Ascending aorta (tissue), 2 donors: ENCODE data around the gene SRSF6. TPM values are rescaled to one million over a fixed set of nuclear protein-coding genes. Genes with fewer than 3 reads are reported as not detected.
A peak's percentile ranks its signal among the peaks of the same experiment; 100 is the strongest.
"Not testable (repeated sequence)": the region's sequence is repeated elsewhere in the genome, so short reads cannot be mapped to it uniquely, and the experiment has no call there.

Experiments used
- DNase-seq, 2 donors: peaks; one replicate each; pipeline ENCODE4 v3.0.0-alpha.2; 2019; ENCODE audit warnings: low spot score in 2 of 2
- H3K27ac ChIP-seq, 2 donors: fragments of 200-600 bp; sonication (generic); one replicate each; pipeline ENCODE4 v1.5.1; 2016 to 2017; ENCODE audit warnings: mild to moderate bottlenecking in 1 of 2
- H3K27me3 ChIP-seq: fragments of 200-600 bp; sonication (generic); one replicate; pipeline ENCODE4 v1.5.1; 2017
- H3K36me3 ChIP-seq, 2 donors: fragments of 200-600 bp; sonication (generic); one replicate each; pipeline ENCODE4 v1.5.1; 2016
- H3K4me1 ChIP-seq, 2 donors: fragments of 200-600 bp; sonication (generic); one replicate each; pipeline ENCODE4 v1.5.1; 2016 to 2017; ENCODE audit warnings: mild to moderate bottlenecking in 1 of 2
- H3K4me3 ChIP-seq, 2 donors: fragments of 200-600 bp; sonication (generic); one replicate each; pipeline ENCODE4 v1.5.1; 2016 to 2017; ENCODE audit warnings: mild to moderate bottlenecking in 1 of 2
- H3K9me3 ChIP-seq, 2 donors: fragments of 200-600 bp; sonication (generic); one replicate each; pipeline ENCODE4 v1.5.1; 2016
- intact Hi-C: fragments of 100-400 bp; cut with DNase I; formaldehyde crosslinking; loops from one replicate; pipeline ENCODE4 v1.15.1; 2023
- total RNA-seq: library from RNA; depleted of rRNA; stranded (reverse); fragments of >200 nt; gene quantifications from one replicate; pipeline ENCODE4 v1.1.0, GENCODE V29; 2016
- TF ChIP-seq, protein P1 (sequence below), 3 experiments: fragments of 200-600 bp in 2 of 3; fragments of 450-650 bp in 1 of 3; sonication (generic) in 2 of 3; IDR thresholded peaks; one replicate each; pipeline ENCODE4 v1.5.1; 2016 to 2019; ENCODE audit warnings: antibody characterized with exemption in 3 of 3, mild to moderate bottlenecking in 1 of 3, moderate library complexity in 1 of 3

SRSF6 gene
- total RNA-seq, 1 donor from 2014 or later, result 23.9 TPM

DNA sequence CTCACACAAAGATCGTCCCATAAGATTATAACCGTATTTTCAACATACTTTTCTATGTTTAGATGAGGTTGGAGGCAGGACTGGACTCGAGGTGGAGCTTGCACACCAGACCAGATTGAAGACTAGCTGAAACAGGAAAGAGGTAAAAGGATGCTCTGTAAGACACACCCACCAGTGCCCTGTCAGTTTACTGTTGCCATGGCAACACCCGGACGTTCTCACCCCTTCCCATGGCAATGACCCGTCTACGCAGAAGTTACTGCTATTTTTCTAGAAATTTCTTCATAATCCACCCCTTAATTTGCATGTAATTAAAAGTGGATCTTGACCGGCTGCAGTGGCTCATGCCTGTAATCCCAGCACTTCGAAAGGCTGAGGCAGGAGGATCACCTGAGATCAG, 13.6 kb upstream of the SRSF6 start:
- no peak overlapping the region for H3K4me3 ChIP-seq
- no peak overlapping the region for H3K27ac ChIP-seq
- TF ChIP-seq, protein P1, sequence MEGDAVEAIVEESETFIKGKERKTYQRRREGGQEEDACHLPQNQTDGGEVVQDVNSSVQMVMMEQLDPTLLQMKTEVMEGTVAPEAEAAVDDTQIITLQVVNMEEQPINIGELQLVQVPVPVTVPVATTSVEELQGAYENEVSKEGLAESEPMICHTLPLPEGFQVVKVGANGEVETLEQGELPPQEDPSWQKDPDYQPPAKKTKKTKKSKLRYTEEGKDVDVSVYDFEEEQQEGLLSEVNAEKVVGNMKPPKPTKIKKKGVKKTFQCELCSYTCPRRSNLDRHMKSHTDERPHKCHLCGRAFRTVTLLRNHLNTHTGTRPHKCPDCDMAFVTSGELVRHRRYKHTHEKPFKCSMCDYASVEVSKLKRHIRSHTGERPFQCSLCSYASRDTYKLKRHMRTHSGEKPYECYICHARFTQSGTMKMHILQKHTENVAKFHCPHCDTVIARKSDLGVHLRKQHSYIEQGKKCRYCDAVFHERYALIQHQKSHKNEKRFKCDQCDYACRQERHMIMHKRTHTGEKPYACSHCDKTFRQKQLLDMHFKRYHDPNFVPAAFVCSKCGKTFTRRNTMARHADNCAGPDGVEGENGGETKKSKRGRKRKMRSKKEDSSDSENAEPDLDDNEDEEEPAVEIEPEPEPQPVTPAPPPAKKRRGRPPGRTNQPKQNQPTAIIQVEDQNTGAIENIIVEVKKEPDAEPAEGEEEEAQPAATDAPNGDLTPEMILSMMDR (IDR thresholded peaks at IDR 0.05), result no peak
- H3K27me3 ChIP-seq, result no peaks in the 10 kb centered on the region
- no peak for DNase-seq
- no peaks in the 10 kb centered on the region for H3K9me3 ChIP-seq
- no peaks in the 10 kb centered on the region for H3K4me1 ChIP-seq
- no peaks in the 10 kb centered on the region for H3K36me3 ChIP-seq
- intact Hi-C loops, result no loop called here

DNA sequence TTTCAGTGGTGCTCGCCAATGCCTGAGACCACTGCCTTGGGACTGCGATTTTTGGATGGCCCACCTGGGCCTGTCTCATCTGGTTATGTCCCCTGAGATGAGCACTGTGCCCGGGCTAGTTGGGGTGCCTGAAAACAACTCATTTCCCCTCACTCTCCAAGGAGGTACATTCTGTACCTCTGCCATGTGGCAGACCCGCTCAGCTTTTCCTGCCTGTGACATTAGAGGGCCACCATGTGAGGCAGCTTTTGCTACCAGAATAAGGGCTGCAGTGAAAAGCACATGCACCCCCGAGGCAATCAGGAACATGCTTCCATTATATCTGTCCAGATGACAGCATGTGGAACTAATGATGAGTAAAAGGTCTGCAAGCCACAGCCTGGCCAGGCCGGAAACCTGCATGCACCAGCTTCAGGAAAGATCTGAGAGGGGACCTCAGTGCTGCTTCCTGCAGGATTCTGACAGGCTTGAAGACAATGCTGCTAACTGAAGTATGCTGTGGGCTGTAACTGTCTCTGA, 11.3 kb upstream of the SRSF6 start:
- H3K36me3 ChIP-seq, result no peaks in the 10 kb centered on the region
- TF ChIP-seq, protein P1 (IDR thresholded peaks at IDR 0.05), result no peak
- no peaks in the 10 kb centered on the region for H3K27me3 ChIP-seq
- no peak for DNase-seq
- H3K4me1 ChIP-seq, result no peaks in the 10 kb centered on the region
- H3K4me3 ChIP-seq, result no peak overlapping the region
- H3K9me3 ChIP-seq, result no peaks in the 10 kb centered on the region
- intact Hi-C loops, result no loop called here
- no peak overlapping the region for H3K27ac ChIP-seq

DNA sequence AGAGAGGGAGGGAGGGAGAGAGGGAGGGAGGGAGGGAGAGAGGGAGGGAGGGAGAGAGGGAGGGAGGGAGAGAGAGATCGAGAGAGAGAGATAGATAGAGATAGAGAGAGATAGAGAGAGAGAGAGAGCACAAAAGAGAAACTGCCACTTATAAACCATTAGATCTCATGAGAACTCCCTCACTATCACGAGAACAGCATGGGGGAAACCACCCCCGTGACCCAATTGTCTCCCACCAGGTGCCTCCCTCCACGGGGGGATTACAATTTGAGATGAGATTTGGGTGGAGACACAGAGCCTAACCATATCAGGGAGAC, 9.3 kb upstream of the SRSF6 start:
- H3K36me3 ChIP-seq, H3K4me1 ChIP-seq, DNase-seq, intact Hi-C loops, H3K4me3 ChIP-seq, H3K27me3 ChIP-seq, H3K27ac ChIP-seq, H3K9me3 ChIP-seq: not testable (repeated sequence)

DNA sequence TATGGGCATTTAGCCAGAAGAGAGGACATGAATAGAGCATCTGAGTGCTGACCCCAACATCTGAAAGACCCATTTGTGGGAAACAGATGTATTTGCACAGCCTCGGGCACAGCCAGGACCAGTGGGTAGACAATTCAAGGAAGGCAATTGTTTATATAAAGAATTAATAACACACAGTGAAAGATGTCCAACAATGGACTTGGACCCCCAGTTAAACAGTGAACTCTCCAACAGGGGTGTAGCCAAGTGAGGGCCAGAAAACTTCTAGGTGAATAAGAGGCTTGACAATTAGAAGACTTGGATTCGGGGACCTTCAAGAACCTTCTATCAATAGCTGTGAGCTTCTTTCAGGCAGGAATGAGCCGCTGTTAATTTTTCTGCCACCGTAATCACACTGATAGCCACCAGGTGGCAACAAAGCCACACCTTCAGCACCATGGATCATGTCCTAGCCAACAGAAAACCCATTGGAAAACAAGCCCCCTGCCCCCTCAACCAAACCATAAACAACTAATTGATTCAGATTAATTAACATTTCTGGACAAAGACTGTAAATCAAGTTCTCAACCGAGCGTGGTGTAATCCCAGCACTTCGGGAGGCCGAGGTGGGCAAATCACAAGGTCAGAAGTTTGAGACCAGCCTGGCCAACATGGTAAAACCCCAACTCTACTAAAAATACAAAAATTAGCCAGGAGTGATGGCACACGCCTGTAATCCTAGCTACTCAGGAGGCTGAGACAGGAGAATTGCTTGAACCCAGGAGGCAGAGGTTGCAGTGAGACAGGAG, 8.8 kb upstream of the SRSF6 start:
- TF ChIP-seq, protein P1 (IDR thresholded peaks at IDR 0.05), result peak; percentile 14 to 53 (median 35)
- Histone ChIP-seq H3K27ac (no peak overlapping the region), H3K4me3 (no peak overlapping the region), H3K36me3 (no peaks in the 10 kb centered on the region), H3K4me1 (no peaks in the 10 kb centered on the region), H3K27me3 (no peaks in the 10 kb centered on the region), H3K9me3 (no peaks in the 10 kb centered on the region)
- no peak for DNase-seq
- intact Hi-C loops, result no loop called here

DNA sequence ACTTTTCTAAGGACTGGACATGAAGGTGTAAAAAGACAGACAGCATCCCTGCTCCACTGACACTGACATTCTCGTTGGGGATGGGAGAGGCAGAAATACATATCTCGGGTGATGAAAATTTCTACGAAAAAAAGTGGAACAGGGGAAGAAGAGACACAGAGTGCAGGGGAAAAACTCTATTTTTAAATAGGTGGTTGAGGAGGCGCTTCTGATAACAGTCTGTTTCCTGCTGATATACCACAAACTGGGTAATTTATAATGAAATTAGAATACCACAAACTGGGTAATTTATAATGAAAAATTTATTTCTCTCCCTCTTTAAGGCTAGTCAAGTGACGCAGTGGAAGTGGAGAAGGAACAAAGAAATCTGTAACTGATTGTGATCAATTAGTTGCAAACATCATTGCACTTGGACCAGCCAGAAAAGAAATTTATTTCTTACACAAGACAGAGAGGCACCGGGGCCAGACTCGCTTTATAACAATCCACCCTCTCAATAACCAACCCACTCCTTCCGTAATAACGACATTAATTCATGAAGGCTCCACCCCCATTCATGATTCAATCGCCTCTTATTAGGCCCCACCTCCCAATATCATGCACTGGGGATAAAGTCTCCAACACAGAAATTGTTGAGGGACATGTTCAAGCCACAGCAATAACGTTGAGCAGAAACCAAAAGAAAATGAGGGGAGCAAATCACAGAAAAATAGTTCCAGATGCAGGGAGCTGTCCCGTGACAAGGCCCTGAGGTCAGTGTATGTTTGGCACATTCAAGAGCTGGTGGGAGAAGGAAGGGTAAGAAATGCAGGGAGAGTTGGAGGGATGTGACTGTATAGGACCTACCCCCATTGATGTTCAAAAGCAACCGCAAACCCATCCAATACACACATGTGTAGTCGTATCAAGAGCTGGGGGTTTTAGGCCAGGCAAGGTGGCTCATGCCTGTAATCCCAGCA, 6.6 kb upstream of the SRSF6 start:
- H3K4me1 ChIP-seq, result no peaks in the 10 kb centered on the region
- H3K36me3 ChIP-seq, result no peaks in the 10 kb centered on the region
- no peak overlapping the region for H3K27ac ChIP-seq
- no peak for DNase-seq
- H3K4me3 ChIP-seq, result no peak overlapping the region
- TF ChIP-seq, protein P1 (IDR thresholded peaks at IDR 0.05), result no peak
- intact Hi-C loops, result no loop called here
- H3K27me3 ChIP-seq, result no peaks in the 10 kb centered on the region
- no peaks in the 10 kb centered on the region for H3K9me3 ChIP-seq
